Activated CD8-positive, alpha-beta T cell treated with anti-CD3 and anti-CD28 coated beads, Interleukin-2, amount 10 ng/mL, durations not matched to agents 7 days and 5 days (primary cell): ENCODE data around the gene FITM1. TPM values are rescaled to one million over a fixed set of nuclear protein-coding genes. Genes with fewer than 3 reads are reported as not detected.
A peak's percentile ranks its signal among the peaks of the same experiment; 100 is the strongest.
"Not testable (repeated sequence)": the region's sequence is repeated elsewhere in the genome, so short reads cannot be mapped to it uniquely, and the experiment has no call there.

Source experiments
- ATAC-seq: fragments of 150-1000 bp; cut with Tn5 transposase; one replicate; pipeline ENCODE4 v1.10.0; 2021; ENCODE audit warnings: moderate library complexity
- CTCF ChIA-PET: fragments of 350-600 bp; sonication (Branson Sonifier 250); formaldehyde crosslinking; loops from one replicate; lab custom pipeline; 2021; ENCODE audit warnings: antibody characterized with exemption; lab: Charles Lee
- POLR2A ChIA-PET: fragments of 350-600 bp; sonication (Branson Sonifier 250); formaldehyde crosslinking; loops from one replicate; lab custom pipeline; 2021; ENCODE audit warnings: antibody characterized with exemption; lab: Charles Lee
- DNase-seq: peaks from one replicate; pipeline ENCODE4 v3.0.0-alpha.2; 2020
- H3K27ac Mint-ChIP-seq: one replicate; pipeline ENCODE4 v1.8.0; 2021; ENCODE audit warnings: mild to moderate bottlenecking, mixed read lengths
- H3K27me3 Mint-ChIP-seq: one replicate; pipeline ENCODE4 v1.8.0; 2021; ENCODE audit warnings: low read depth, mixed read lengths
- H3K36me3 Mint-ChIP-seq: one replicate; pipeline ENCODE4 v1.8.0; 2021; ENCODE audit warnings: low read depth, mixed read lengths
- H3K4me1 Mint-ChIP-seq: one replicate; pipeline ENCODE4 v1.8.0; 2021; ENCODE audit warnings: low read depth, mixed read lengths
- H3K4me3 Mint-ChIP-seq: one replicate; pipeline ENCODE4 v1.8.0; 2021; ENCODE audit warnings: mild to moderate bottlenecking, mixed read lengths
- H3K9me3 Mint-ChIP-seq: one replicate; pipeline ENCODE4 v1.8.0; 2022; ENCODE audit warnings: mixed read lengths; ENCODE audit not compliant: insufficient read depth
- total RNA-seq, 2 experiments: library from RNA; stranded (reverse); gene quantifications; one replicate each; pipeline ENCODE4 v1.2.3, GENCODE V29; 2021

Gene FITM1
- total RNA-seq, 2 experiments from 2014 or later = 1.4 to 2.1 TPM

DNA sequence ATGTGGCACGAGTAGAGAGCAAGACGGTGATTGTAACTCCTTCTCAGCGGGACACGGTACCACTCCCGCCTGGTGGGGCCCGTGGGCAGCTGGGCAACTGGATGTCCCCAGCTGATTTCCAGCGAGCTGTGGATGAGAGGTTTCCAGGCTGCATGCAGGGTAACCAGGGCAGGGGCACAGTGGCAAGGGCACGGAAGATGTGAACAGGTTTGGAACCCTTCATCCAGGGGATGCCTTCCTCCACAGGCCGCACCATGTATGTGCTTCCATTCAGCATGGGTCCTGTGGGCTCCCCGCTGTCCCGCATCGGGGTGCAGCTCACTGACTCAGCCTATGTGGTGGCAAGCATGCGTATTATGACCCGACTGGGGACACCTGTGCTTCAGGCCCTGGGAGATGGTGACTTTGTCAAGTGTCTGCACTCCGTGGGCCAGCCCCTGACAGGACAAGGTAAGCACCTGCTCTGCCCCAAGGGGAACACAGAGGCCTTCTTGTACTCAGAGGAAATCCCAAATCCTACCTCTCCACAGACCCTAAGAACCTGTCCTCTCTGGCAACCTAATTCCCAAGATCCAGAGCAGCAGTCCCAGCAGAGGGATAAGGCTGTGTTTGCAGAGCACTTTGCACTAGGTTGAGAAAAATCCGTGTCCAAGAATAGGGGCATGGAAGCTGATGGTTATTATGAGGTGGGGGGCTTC lies 32.1 kb upstream of the FITM1 start:
- ChIA-PET CTCF (interaction anchor here (10.4 to 11.8 kb wide), 2 partner anchors 8 to 41 kb away, joined by 213 to 315 read pairs; no protein-coding TSS in a partner anchor), POLR2A (interaction anchor here (2.5 kb wide), 1 partner anchor 16 kb away, joined by 9 read pairs; the partner anchor contains the start of genes DCAF11 and NRL)
- no peaks in the 10 kb centered on the region for H3K9me3 Mint-ChIP-seq
- ATAC-seq (no peak), DNase-seq (no peak)
- no peaks in the 10 kb centered on the region for H3K27me3 Mint-ChIP-seq
- H3K4me1 Mint-ChIP-seq = peaks cover 19% of the 10 kb centered on the region
- peaks cover 57% of the 10 kb centered on the region for H3K36me3 Mint-ChIP-seq
- no peak overlapping the region for H3K4me3 Mint-ChIP-seq
- H3K27ac Mint-ChIP-seq = no peak overlapping the region

DNA sequence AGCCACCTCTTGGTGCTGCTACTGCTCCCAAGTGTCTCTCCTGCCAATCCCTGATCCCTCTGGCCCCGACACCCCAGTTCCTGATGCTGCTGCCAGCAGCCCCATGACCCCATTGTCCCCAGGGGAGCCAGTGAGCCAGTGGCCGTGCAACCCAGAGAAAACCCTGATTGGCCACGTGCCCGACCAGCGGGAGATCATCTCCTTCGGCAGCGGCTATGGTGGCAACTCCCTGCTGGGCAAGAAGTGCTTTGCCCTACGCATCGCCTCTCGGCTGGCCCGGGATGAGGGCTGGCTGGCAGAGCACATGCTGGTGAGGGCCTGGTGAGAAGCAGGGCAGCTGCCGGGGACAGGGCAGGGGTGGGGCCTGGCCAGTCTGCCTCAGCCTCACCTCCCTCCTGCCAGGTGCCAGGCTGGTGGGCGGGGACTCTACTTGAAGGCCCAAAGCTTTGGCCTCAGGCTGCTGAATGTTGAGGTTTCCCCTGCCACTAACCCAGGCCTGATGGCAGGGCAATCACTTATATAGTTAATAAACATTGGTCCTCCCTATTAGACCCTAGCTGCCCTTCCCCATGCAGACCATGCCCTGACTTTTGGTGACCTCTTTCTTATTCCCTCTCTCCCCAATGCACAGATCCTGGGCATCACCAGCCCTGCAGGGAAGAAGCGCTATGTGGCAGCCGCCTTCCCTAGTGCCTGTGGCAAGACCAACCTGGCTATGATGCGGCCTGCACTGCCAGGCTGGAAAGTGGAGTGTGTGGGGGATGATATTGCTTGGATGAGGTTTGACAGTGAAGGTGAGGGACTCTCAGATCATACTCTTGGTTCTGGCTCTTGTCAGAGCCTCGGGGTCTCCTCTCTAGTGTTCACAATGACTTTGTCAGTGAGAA lies 31.3 kb upstream of the FITM1 start:
- no peak for DNase-seq
- H3K4me1 Mint-ChIP-seq = peaks cover 14% of the 10 kb centered on the region
- no peaks in the 10 kb centered on the region for H3K9me3 Mint-ChIP-seq
- H3K27me3 Mint-ChIP-seq = no peaks in the 10 kb centered on the region
- CTCF ChIA-PET = interaction anchor here (1.2 to 11.8 kb wide), 2 partner anchors 41 to 42 kb away, joined by 4 to 213 read pairs; no protein-coding TSS in a partner anchor
- H3K4me3 Mint-ChIP-seq = no peak overlapping the region
- ATAC-seq = no peak
- H3K36me3 Mint-ChIP-seq = peaks cover 65% of the 10 kb centered on the region
- POLR2A ChIA-PET = no interaction called here
- H3K27ac Mint-ChIP-seq = no peak overlapping the region

DNA sequence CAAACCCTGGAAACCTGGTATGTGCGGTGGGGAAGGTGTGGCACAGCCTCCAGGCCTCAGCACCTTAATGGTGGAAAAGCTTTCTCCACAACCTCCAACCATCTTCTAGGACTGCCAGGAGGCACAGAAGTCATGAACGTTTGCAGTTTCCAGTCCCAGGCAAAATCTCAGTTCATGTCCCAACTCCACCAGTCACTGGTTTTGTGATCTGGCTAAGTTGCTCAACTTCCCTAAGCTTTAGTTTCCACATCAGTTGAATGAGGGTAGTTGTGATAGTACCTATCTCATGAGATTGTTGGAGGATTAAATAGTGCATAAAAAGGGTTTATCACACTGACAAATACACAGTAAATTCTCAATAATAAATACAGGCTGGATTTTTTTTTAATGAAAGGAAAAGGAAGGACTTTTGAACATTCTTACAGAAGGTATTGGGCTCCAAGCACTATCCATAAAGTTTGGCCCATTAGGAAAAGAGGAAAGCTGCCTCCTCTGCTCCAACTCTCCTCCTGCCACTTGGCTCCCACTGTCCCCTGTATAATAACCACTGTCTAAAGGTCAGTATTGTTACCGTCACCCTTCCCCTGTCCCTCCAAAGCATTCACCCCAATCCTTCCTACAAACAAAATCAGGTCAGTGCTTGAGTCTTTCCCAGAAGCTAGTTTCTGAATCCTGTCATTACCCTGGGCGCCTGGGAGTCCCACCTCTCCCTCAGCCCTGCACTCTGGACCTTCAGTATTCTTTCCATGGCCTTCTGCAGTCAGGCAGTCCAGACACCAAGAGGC lies 30.1 kb upstream of the FITM1 start:
- H3K36me3 Mint-ChIP-seq = peaks cover 68% of the 10 kb centered on the region
- H3K27me3 Mint-ChIP-seq = no peaks in the 10 kb centered on the region
- H3K4me3 Mint-ChIP-seq = no peak overlapping the region
- no peak for ATAC-seq
- no peak overlapping the region for H3K27ac Mint-ChIP-seq
- H3K9me3 Mint-ChIP-seq = no peaks in the 10 kb centered on the region
- no peak for DNase-seq
- ChIA-PET POLR2A (interaction anchor here (1.1 kb wide), 1 partner anchor 14 kb away, joined by 3 read pairs; no protein-coding TSS in a partner anchor), CTCF (interaction anchor here (0.7 to 2.0 kb wide), 4 partner anchors 10 to 42 kb away, joined by 3 to 9 read pairs (median 4); no protein-coding TSS in a partner anchor)
- H3K4me1 Mint-ChIP-seq = peaks cover 13% of the 10 kb centered on the region

DNA sequence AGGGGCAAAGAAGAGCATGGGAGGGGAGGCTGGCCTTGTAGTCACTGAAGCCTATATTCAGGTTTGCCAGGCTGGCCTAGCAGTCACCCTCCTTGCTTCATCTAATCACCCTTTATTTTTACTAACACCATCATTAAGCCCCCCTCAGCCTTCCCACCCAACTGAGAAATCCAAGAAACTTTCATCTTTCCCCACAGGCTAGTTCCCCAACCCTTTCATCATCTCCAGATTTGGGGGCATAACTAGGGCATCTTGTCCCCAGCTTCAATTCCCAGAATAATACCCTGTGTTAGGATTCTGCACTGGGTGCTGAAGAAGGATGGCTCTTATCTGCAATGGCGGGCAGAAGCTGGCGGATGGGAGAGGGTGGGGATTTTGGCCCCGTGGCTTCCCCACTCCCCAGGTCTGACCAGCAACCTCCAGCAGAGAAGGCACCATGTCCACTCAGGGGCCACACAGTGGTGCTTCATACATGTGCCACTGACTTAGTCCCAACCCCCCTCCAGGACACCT lies 29.4 kb upstream of the FITM1 start:
- ChIA-PET CTCF (interaction anchor here (1.0 to 2.0 kb wide), 2 partner anchors 10 kb away, joined by 3 to 9 read pairs; no protein-coding TSS in a partner anchor), POLR2A (interaction anchor here (0.9 to 1.1 kb wide), 2 partner anchors 13 to 19 kb away, joined by 3 read pairs; no protein-coding TSS in a partner anchor)
- ATAC-seq = no peak
- H3K36me3 Mint-ChIP-seq = peaks cover 64% of the 10 kb centered on the region
- H3K4me1 Mint-ChIP-seq = peaks cover 12% of the 10 kb centered on the region
- H3K4me3 Mint-ChIP-seq = no peak overlapping the region
- H3K27me3 Mint-ChIP-seq = no peaks in the 10 kb centered on the region
- no peaks in the 10 kb centered on the region for H3K9me3 Mint-ChIP-seq
- no peak overlapping the region for H3K27ac Mint-ChIP-seq
- DNase-seq = no peak

DNA sequence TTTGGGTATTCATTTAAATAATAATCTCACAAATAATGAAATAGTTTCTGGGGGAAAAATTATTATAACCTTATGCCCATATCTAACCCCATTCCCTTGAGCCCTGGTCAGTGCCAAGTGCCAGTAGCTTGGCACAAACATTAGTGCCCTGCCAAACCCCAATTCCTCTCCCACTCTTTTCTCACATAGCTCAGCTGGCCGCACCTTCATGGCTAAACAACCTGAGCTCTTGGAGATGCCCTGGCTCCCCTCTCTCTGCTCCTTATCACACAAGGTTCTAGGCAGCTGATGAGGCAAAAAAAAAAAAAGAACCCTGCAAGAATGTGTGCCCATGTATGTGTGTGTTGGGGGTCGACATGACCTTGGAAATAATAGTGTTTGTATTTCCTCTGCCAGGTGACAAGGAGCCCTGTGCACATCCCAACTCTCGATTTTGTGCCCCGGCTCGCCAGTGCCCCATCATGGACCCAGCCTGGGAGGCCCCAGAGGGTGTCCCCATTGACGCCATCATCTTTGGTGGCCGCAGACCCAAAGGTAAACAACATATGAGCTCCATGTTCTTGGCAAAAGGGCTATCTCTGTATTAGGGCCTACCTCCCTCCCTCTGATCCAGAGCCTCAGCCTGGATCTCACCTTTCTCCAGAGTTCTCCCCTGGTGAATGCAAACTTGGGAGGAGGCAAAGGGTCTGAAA lies 28.0 kb upstream of the FITM1 start:
- Mint-ChIP-seq H3K4me3 (no peak overlapping the region), H3K27ac (no peak overlapping the region), H3K4me1 (peaks cover 14% of the 10 kb centered on the region), H3K27me3 (no peaks in the 10 kb centered on the region), H3K9me3 (no peaks in the 10 kb centered on the region), H3K36me3 (peaks cover 57% of the 10 kb centered on the region)
- CTCF ChIA-PET = interaction anchor here (1.2 to 9.5 kb wide), 2 partner anchors 9 to 44 kb away, joined by 6 to 315 read pairs; partner anchors contain the start of gene PCK2
- ATAC-seq (no peak), DNase-seq (no peak)
- POLR2A ChIA-PET = interaction anchor here (1.1 to 2.1 kb wide), 2 partner anchors 11 to 58 kb away, joined by 3 to 7 read pairs; partner anchors contain the start of gene IRF9

GRCh38 chr14:24103451-24103850 lies 27.0 kb upstream of the FITM1 start:
- ChIA-PET POLR2A (interaction anchor here (0.7 to 2.1 kb wide), 3 partner anchors 11 to 58 kb away, joined by 3 to 7 read pairs (median 3); partner anchors contain the start of gene IRF9), CTCF (interaction anchor here (1.0 to 9.5 kb wide), 4 partner anchors 10 to 58 kb away, joined by 3 to 315 read pairs (median 5); partner anchors contain the start of genes IRF9 and PCK2)
- DNase-seq (no peak), ATAC-seq (no peak)
- Mint-ChIP-seq H3K9me3 (no peaks in the 10 kb centered on the region), H3K36me3 (peaks cover 53% of the 10 kb centered on the region), H3K4me3 (no peak overlapping the region), H3K4me1 (peaks cover 22% of the 10 kb centered on the region), H3K27me3 (no peaks in the 10 kb centered on the region), H3K27ac (peak overlapping the region; percentile 58)

- not testable (repeated sequence) for DNase-seq, H3K9me3 Mint-ChIP-seq, H3K4me3 Mint-ChIP-seq, H3K27me3 Mint-ChIP-seq, ATAC-seq
- peak overlapping the region; percentile 40 for H3K27ac Mint-ChIP-seq
- ChIA-PET POLR2A (interaction anchor here (1.2 to 6.7 kb wide), 4 partner anchors 9 to 55 kb away, joined by 3 to 89 read pairs (median 7); partner anchors contain the start of genes DCAF11, IRF9, NRL and PCK2), CTCF (interaction anchor here (1.4 to 9.5 kb wide), 4 partner anchors 12 to 55 kb away, joined by 3 to 315 read pairs (median 108); partner anchors contain the start of genes IRF9 and PCK2)
- H3K4me1 Mint-ChIP-seq = peaks cover 41% of the 10 kb centered on the region
- H3K36me3 Mint-ChIP-seq = peaks cover 37% of the 10 kb centered on the region
Observed at GRCh38 chr14:24105609-24106239, 24.7 kb upstream of the FITM1 start.

GRCh38 chr14:24106672-24107271 lies 23.7 kb upstream of the FITM1 start:
- CTCF ChIA-PET = interaction anchor here (1.3 to 9.5 kb wide), 10 partner anchors 13 to 227 kb away, joined by 3 to 315 read pairs (median 8); partner anchors contain the start of genes IRF9 and PCK2
- Mint-ChIP-seq H3K27ac (no peak overlapping the region), H3K9me3 (no peaks in the 10 kb centered on the region), H3K4me1 (peaks cover 41% of the 10 kb centered on the region), H3K27me3 (no peaks in the 10 kb centered on the region), H3K36me3 (peaks cover 32% of the 10 kb centered on the region), H3K4me3 (no peak overlapping the region)
- DNase-seq (no peak), ATAC-seq (no peak)
- POLR2A ChIA-PET = interaction anchor here (0.6 to 6.7 kb wide), 5 partner anchors 8 to 87 kb away, joined by 3 to 89 read pairs (median 6); partner anchors contain the start of genes DCAF11, IRF9, NRL and PCK2

- ChIA-PET CTCF (interaction anchor here (0.6 to 9.5 kb wide), 48 partner anchors 9 to 476 kb away, joined by 3 to 315 read pairs (median 5); partner anchors contain the start of genes CARMIL3, CHMP4A, DHRS1 and DHRS4L2), POLR2A (interaction anchor here (0.7 to 6.7 kb wide), 13 partner anchors 14 to 155 kb away, joined by 3 to 89 read pairs (median 4); partner anchors contain the start of genes DHRS4, IRF9, PCK2 and PSME1)
- ATAC-seq (no peak), DNase-seq (no peak)
- Mint-ChIP-seq H3K27me3 (no peaks in the 10 kb centered on the region), H3K27ac (peak overlapping the region; percentile 97), H3K36me3 (peaks cover 21% of the 10 kb centered on the region), H3K4me1 (peaks cover 42% of the 10 kb centered on the region), H3K9me3 (no peaks in the 10 kb centered on the region), H3K4me3 (no peak overlapping the region)
Observed at GRCh38 chr14:24108336-24108874, 22.1 kb upstream of the FITM1 start.
